WTC11 (cell line): ENCODE data around the gene FHIT. TPM values are rescaled to one million over a fixed set of nuclear protein-coding genes. Genes with fewer than 3 reads are reported as not detected.

ENCODE experiments used
- ATAC-seq: fragments of 200-7000 bp; cut with Tn5 transposase; 2 replicates; pipeline ENCODE4 v1.10.0; 2021; ENCODE audit warnings: mild to moderate bottlenecking, moderate library complexity
- CTCF ChIA-PET: fragments of 300-600 bp; sonication (Branson Sonifier 250); formaldehyde crosslinking; loops from one replicate; lab custom pipeline; 2021; ENCODE audit warnings: antibody characterized with exemption; lab: Charles Lee
- POLR2A ChIA-PET: fragments of 350-600 bp; sonication (Branson Sonifier 250); formaldehyde crosslinking; loops from one replicate; lab custom pipeline; 2021; ENCODE audit warnings: antibody characterized with exemption; lab: Charles Lee
- DNase-seq: peaks from one replicate; pipeline ENCODE4 v3.0.0; 2021; ENCODE audit warnings: low spot score
- H3K27ac Mint-ChIP-seq: 2 replicates; pipeline ENCODE4 v1.8.0; 2021; ENCODE audit warnings: mixed read lengths
- H3K27me3 Mint-ChIP-seq: 2 replicates; pipeline ENCODE4 v1.8.0; 2021; ENCODE audit warnings: low read depth, mild to moderate bottlenecking, moderate library complexity, mixed read lengths
- H3K36me3 Mint-ChIP-seq: 2 replicates; pipeline ENCODE4 v1.8.0; 2021; ENCODE audit warnings: mixed read lengths
- H3K4me1 Mint-ChIP-seq: 2 replicates; pipeline ENCODE4 v1.8.0; 2022; ENCODE audit warnings: mixed read lengths
- H3K4me3 Mint-ChIP-seq: 2 replicates; pipeline ENCODE4 v1.8.0; 2021; ENCODE audit warnings: mild to moderate bottlenecking, moderate library complexity, mixed read lengths
- H3K9me3 Mint-ChIP-seq: 2 replicates; pipeline ENCODE4 v1.8.0; 2021; ENCODE audit warnings: mixed read lengths
- CTCF ChIP-seq: fragments of 200-600 bp; IDR thresholded peaks from 2 replicates; pipeline ENCODE4 v1.8.0; 2022; ENCODE audit warnings: antibody characterized with exemption
- IRF1 ChIP-seq: sonication (generic); formaldehyde crosslinking; IDR thresholded peaks from 2 replicates; pipeline ENCODE4 v1.8.0; 2023; ENCODE audit warnings: missing genetic modification reagents
- IRF2 ChIP-seq: sonication (generic); formaldehyde crosslinking; IDR thresholded peaks from 2 replicates; pipeline ENCODE4 v1.8.0; 2022; ENCODE audit warnings: low read depth, missing genetic modification reagents, borderline replicate concordance
- MLX ChIP-seq: sonication (generic); formaldehyde crosslinking; IDR thresholded peaks from 2 replicates; pipeline ENCODE4 v1.8.1; 2023; ENCODE audit warnings: mild to moderate bottlenecking, missing genetic modification reagents, moderate library complexity
- MYBL2 ChIP-seq: sonication (generic); formaldehyde crosslinking; IDR thresholded peaks from 2 replicates; pipeline ENCODE4 v1.8.1; 2023; ENCODE audit warnings: mild to moderate bottlenecking, moderate library complexity, missing genetic modification reagents
- NFATC4 ChIP-seq: fragments of 250-450 bp; sonication (Bioruptor Pico); IDR thresholded peaks from 2 replicates; pipeline ENCODE4 v1.9.0; 2021; ENCODE audit warnings: mild to moderate bottlenecking
- RORB ChIP-seq: fragments of 250-450 bp; sonication (Bioruptor Pico); IDR thresholded peaks from 2 replicates; pipeline ENCODE4 v1.9.0; 2021; ENCODE audit warnings: mild to moderate bottlenecking
- SOX15 ChIP-seq: fragments of 250-450 bp; sonication (Bioruptor Pico); IDR thresholded peaks from 2 replicates; pipeline ENCODE4 v1.9.0; 2021; ENCODE audit warnings: mild to moderate bottlenecking
- STAT6 ChIP-seq: sonication (generic); formaldehyde crosslinking; conservative IDR thresholded peaks from 2 replicates; pipeline ENCODE4 v1.8.1; 2023; ENCODE audit warnings: mild to moderate bottlenecking, low read depth, missing genetic modification reagents, moderate library complexity
- ZMAT4 ChIP-seq: fragments of 250-450 bp; sonication (Bioruptor Pico); IDR thresholded peaks from 2 replicates; pipeline ENCODE4 v1.9.0; 2021; ENCODE audit warnings: mild to moderate bottlenecking
- ZNF121 ChIP-seq: sonication (generic); formaldehyde crosslinking; IDR thresholded peaks from 2 replicates; pipeline ENCODE4 v1.8.0; 2023; ENCODE audit warnings: missing genetic modification reagents
- ZNF138 ChIP-seq: sonication (generic); formaldehyde crosslinking; conservative IDR thresholded peaks from 2 replicates; pipeline ENCODE4 v1.8.1; 2022; ENCODE audit warnings: mild to moderate bottlenecking, moderate library complexity, missing genetic modification reagents
- ZNF263 ChIP-seq: sonication (generic); formaldehyde crosslinking; IDR thresholded peaks from 2 replicates; pipeline ENCODE4 v1.8.1; 2022; ENCODE audit warnings: low read depth, mild to moderate bottlenecking, moderate library complexity, missing genetic modification reagents
- ZNF532 ChIP-seq: fragments of 250-450 bp; sonication (Bioruptor Pico); IDR thresholded peaks from 2 replicates; pipeline ENCODE4 v1.9.0; 2021; ENCODE audit warnings: mild to moderate bottlenecking, borderline replicate concordance
- ZSCAN18 ChIP-seq: fragments of 250-450 bp; sonication (Bioruptor Pico); IDR thresholded peaks from 2 replicates; pipeline ENCODE4 v2.1.2; 2022; ENCODE audit warnings: mild to moderate bottlenecking, moderate library complexity
- total RNA-seq: library from RNA; stranded (reverse); gene quantifications from 3 replicates; pipeline ENCODE4 v1.2.3, GENCODE V29; 2021

The FHIT gene
- total RNA-seq, 1 experiment from 2014 or later = 2.6 TPM

- TF ChIP-seq ZNF532 (no peak), MYBL2 (no peak)
Measured at GRCh38 chr3:59774000-59774399, 1477.3 kb downstream of the FHIT start (continued).

- Mint-ChIP-seq H3K9me3 (no peaks in the 10 kb centered on the region), H3K4me1 (peaks cover 17% of the 10 kb centered on the region), H3K27me3 (no peaks in the 10 kb centered on the region), H3K36me3 (no peaks in the 10 kb centered on the region), H3K27ac (no peak overlapping the region), H3K4me3 (no peak overlapping the region)
- TF ChIP-seq IRF1 = no peak
- TF ChIP-seq ZNF121 (CRISPR knock-in tag) = no peak
- no peak for TF ChIP-seq ZNF263
- TF ChIP-seq SOX15 (CRISPR knock-in tag) = no peak
- TF ChIP-seq CTCF = no peak
- TF ChIP-seq STAT6 (CRISPR knock-in tag) = no peak
- TF ChIP-seq ZMAT4 (CRISPR knock-in tag) = no peak
- no peak for TF ChIP-seq MLX (CRISPR knock-in tag)
- TF ChIP-seq ZSCAN18 (CRISPR knock-in tag) = no peak
- TF ChIP-seq NFATC4 (CRISPR knock-in tag) = no peak
- no peak for TF ChIP-seq IRF2 (CRISPR knock-in tag)
- no peak for TF ChIP-seq RORB (CRISPR knock-in tag)
- TF ChIP-seq ZNF138 (CRISPR knock-in tag) = no peak
- ATAC-seq = no peak
- CTCF ChIA-PET = interaction anchor here (0.7 to 2.1 kb wide), 4 partner anchors 13 to 459 kb away, joined by 3 to 11 read pairs (median 4); no protein-coding TSS in a partner anchor
- DNase-seq = no peak
- POLR2A ChIA-PET = no interaction called here
Measured at GRCh38 chr3:59772416-59773408, 1478.5 kb downstream of the FHIT start.
